Lower lobe of right lung (tissue), 2 donors: ENCODE results near the gene ZKSCAN2. TPM values are rescaled to one million over a fixed set of nuclear protein-coding genes. Genes with fewer than 3 reads are reported as not detected.

ENCODE experiments used
- ATAC-seq, 2 donors: fragments of 200-7000 bp; cut with Tn5 transposase; one replicate each; pipeline ENCODE4 v1.9.1; 2020 to 2022; ENCODE audit warnings: mild to moderate bottlenecking in 2 of 2, moderate library complexity in 2 of 2
- DNase-seq: peaks from one replicate; pipeline ENCODE4 v3.0.0-alpha.2; 2020
- H3K27ac ChIP-seq: fragments of 200-600 bp; one replicate; pipeline ENCODE4 v1.8.0; 2022
- H3K27me3 ChIP-seq: fragments of 200-600 bp; one replicate; pipeline ENCODE4 v1.8.0; 2022; ENCODE audit warnings: low read depth
- H3K36me3 ChIP-seq: fragments of 200-600 bp; one replicate; pipeline ENCODE4 v1.8.0; 2022; ENCODE audit warnings: mild to moderate bottlenecking
- H3K4me1 ChIP-seq: fragments of 200-600 bp; one replicate; pipeline ENCODE4 v1.8.0; 2022
- H3K4me3 ChIP-seq: fragments of 200-600 bp; one replicate; pipeline ENCODE4 v1.8.0; 2022; ENCODE audit warnings: mild to moderate bottlenecking
- H3K9me3 ChIP-seq: fragments of 200-600 bp; one replicate; pipeline ENCODE4 v1.8.0; 2022
- intact Hi-C: fragments of 100-400 bp; cut with DNase I; formaldehyde crosslinking; loops from one replicate; pipeline ENCODE4 v1.11.0; 2022
- total RNA-seq: library from RNA; stranded (reverse); fragmentation: NEBNext Ultra II Directional; extraction: Animal tissue kit (Norgen Biotek cat#: 25700); gene quantifications from one replicate; pipeline ENCODE4 v1.2.1, GENCODE V29; 2021
- TF ChIP-seq, protein P1 (sequence below): fragments of 200-600 bp; IDR thresholded peaks from one replicate; pipeline ENCODE4 v1.8.0; 2022; ENCODE audit warnings: antibody characterized with exemption, mild to moderate bottlenecking
- donor health status: DM: no; HTN: yes; CAD: no; lungs with severe emphysema.

Gene ZKSCAN2
- total RNA-seq, 1 donor from 2014 or later, result 5.1 TPM

DNA sequence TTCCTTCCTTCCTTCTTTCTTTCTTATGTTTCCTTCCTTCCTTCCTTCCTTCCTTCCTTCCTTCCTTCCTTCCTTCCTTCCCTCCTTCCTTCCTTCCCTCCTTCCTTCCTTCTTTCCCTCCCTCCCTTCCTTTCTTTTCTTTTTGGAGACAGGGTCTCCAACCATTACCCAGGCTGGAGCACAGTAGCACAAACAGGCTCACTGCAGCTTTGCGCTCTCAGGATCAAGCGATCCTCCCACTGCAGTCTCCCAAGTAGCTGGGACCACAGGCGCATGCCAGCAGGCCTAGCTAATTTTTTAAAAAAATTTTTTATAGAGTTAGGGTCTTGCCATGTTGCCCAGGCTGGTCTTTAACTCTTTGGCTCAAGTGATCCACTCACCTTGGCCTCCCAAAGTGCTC is 31.8 kb upstream of the ZKSCAN2 start:
- Histone ChIP-seq H3K9me3 (peaks cover 5% of the 10 kb centered on the region), H3K4me3 (no peak overlapping the region), H3K36me3 (no peaks in the 10 kb centered on the region), H3K27me3 (no peaks in the 10 kb centered on the region), H3K4me1 (no peaks in the 10 kb centered on the region), H3K27ac (no peak overlapping the region)
- DNase-seq (no peak), ATAC-seq (no peak)
- TF ChIP-seq, protein P1, sequence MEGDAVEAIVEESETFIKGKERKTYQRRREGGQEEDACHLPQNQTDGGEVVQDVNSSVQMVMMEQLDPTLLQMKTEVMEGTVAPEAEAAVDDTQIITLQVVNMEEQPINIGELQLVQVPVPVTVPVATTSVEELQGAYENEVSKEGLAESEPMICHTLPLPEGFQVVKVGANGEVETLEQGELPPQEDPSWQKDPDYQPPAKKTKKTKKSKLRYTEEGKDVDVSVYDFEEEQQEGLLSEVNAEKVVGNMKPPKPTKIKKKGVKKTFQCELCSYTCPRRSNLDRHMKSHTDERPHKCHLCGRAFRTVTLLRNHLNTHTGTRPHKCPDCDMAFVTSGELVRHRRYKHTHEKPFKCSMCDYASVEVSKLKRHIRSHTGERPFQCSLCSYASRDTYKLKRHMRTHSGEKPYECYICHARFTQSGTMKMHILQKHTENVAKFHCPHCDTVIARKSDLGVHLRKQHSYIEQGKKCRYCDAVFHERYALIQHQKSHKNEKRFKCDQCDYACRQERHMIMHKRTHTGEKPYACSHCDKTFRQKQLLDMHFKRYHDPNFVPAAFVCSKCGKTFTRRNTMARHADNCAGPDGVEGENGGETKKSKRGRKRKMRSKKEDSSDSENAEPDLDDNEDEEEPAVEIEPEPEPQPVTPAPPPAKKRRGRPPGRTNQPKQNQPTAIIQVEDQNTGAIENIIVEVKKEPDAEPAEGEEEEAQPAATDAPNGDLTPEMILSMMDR, result no peak
- intact Hi-C loops, result no loop called here

DNA sequence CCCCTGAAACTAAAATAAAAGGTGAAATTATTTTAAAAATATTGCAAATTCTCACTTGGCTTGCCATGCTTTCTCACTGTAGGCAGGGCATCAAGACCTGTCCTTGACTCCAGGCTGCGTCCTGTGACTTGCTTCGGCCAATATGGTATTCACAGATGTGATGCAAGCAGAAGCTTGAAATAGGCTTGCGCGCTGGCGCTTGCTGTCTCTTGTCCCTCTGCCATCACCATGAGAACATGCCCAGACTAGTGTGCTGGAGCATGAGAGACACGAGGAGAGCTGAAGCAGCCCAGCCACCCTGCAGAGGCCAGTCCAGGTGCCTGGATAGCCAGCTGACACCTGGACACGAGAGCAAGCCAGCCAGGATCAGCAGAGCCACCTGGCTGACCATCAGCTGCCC is 21.8 kb upstream of the ZKSCAN2 start:
- no peaks in the 10 kb centered on the region for H3K27me3 ChIP-seq
- H3K9me3 ChIP-seq, result peaks cover 4% of the 10 kb centered on the region
- TF ChIP-seq, protein P1, result no peak
- ATAC-seq (no peak), DNase-seq (no peak)
- no peaks in the 10 kb centered on the region for H3K4me1 ChIP-seq
- no peaks in the 10 kb centered on the region for H3K36me3 ChIP-seq
- H3K4me3 ChIP-seq, result no peak overlapping the region
- no peak overlapping the region for H3K27ac ChIP-seq
- intact Hi-C loops, result no loop called here

DNA sequence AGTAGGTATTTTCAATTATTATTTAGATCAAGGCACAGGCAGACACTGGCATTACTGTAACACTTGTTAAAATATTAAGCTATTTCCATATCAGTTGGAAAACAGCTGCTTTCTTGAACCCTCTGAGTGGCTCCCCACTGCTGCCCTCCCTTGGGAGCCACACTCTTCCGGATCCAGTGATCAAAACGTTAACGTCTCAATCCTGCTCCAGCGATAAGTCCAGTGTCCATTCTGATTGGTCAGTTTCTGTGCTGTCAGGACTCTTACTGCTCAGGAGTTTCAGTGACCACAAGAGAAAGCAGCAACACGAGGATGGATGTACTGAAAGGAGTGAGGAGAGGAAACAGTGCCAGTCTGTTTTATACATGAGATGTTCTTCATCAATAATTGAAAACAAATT is 13.8 kb upstream of the ZKSCAN2 start:
- no peaks in the 10 kb centered on the region for H3K4me1 ChIP-seq
- TF ChIP-seq, protein P1, result no peak
- ATAC-seq (no peak), DNase-seq (no peak)
- no peaks in the 10 kb centered on the region for H3K9me3 ChIP-seq
- no peaks in the 10 kb centered on the region for H3K36me3 ChIP-seq
- no peak overlapping the region for H3K4me3 ChIP-seq
- no peak overlapping the region for H3K27ac ChIP-seq
- intact Hi-C loops, result no loop called here
- H3K27me3 ChIP-seq, result no peaks in the 10 kb centered on the region

- Histone ChIP-seq H3K36me3 (no peaks in the 10 kb centered on the region), H3K27me3 (no peaks in the 10 kb centered on the region), H3K9me3 (no peaks in the 10 kb centered on the region), H3K4me3 (no peak overlapping the region), H3K4me1 (no peaks in the 10 kb centered on the region), H3K27ac (no peak overlapping the region)
- TF ChIP-seq, protein P1, result no peak
- ATAC-seq (no peak), DNase-seq (no peak)
- intact Hi-C loops, result no loop called here
Observed at GRCh38 chr16:25270577-25270976, 12.9 kb upstream of the ZKSCAN2 start.

DNA sequence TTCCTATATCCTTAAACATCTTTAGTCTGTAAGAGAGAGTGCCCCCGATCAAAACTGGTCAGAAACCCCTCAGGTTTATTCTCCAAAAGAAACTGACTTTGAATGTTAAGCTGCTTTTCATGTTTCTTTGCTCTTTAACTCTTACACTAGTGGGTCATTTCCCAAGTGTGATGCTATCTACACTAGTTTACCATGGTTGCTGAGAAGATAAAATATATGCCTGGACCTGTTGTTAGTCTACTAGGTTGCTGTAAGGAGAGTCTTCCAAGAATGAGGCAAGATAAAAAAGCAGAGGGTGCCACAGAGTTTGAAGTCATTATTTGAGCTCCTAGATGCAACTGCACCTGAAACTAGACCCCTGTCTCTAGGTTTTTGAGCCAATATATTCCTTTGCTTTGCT is 12.2 kb upstream of the ZKSCAN2 start:
- no peaks in the 10 kb centered on the region for H3K4me1 ChIP-seq
- H3K27me3 ChIP-seq, result no peaks in the 10 kb centered on the region
- intact Hi-C loops, result no loop called here
- H3K9me3 ChIP-seq, result no peaks in the 10 kb centered on the region
- no peaks in the 10 kb centered on the region for H3K36me3 ChIP-seq
- H3K4me3 ChIP-seq, result no peak overlapping the region
- DNase-seq (no peak), ATAC-seq (no peak)
- H3K27ac ChIP-seq, result no peak overlapping the region
- TF ChIP-seq, protein P1, result no peak

GRCh38 chr16:25265968-25266367 is 8.3 kb upstream of the ZKSCAN2 start:
- Histone ChIP-seq H3K27me3 (no peaks in the 10 kb centered on the region), H3K27ac (no peak overlapping the region)

More at GRCh38 chr16:25265968-25266367, 8.3 kb upstream of the ZKSCAN2 start:
- Histone ChIP-seq H3K36me3 (peaks cover 7% of the 10 kb centered on the region), H3K4me3 (no peak overlapping the region), H3K9me3 (no peaks in the 10 kb centered on the region), H3K4me1 (no peaks in the 10 kb centered on the region)
- intact Hi-C loops, result no loop called here
- no peak for ATAC-seq
- DNase-seq, result no peak
- TF ChIP-seq, protein P1, result no peak
